SK-N-SH treated with all-trans-retinoic acid at 6 μM for 48 hours (cell line): ENCODE results near the gene ADD1.

Experiments used
- ATAC-seq: fragments of 200-7000 bp; cut with Tn5 transposase; 3 replicates; pipeline ENCODE4 v1.9.1; 2020; ENCODE audit warnings: mild to moderate bottlenecking, moderate library complexity
- ARNTL ChIP-seq: fragments of 450-650 bp; formaldehyde crosslinking; IDR thresholded peaks from 2 replicates; pipeline ENCODE4 v1.5.0; 2020; ENCODE audit warnings: low read depth, mild to moderate bottlenecking, moderate library complexity, borderline replicate concordance
- BACH2 ChIP-seq: fragments of 250-450 bp; sonication (Bioruptor Pico); IDR thresholded peaks from 2 replicates; pipeline ENCODE4 v1.9.0; 2021; ENCODE audit warnings: mild to moderate bottlenecking, borderline replicate concordance
- CSDC2 ChIP-seq: fragments of 250-450 bp; sonication (Bioruptor Pico); IDR thresholded peaks from 2 replicates; pipeline ENCODE4 v1.5.0; 2020; ENCODE audit warnings: mild to moderate bottlenecking, moderate library complexity
- ESRRG ChIP-seq: fragments of 250-450 bp; sonication (Bioruptor Pico); IDR thresholded peaks from 2 replicates; pipeline ENCODE4 v1.6.1; 2021; ENCODE audit warnings: mild to moderate bottlenecking
- ISL1 ChIP-seq: fragments of 250-450 bp; sonication (Bioruptor Pico); IDR thresholded peaks from 2 replicates; pipeline ENCODE4 v2.1.2; 2022; ENCODE audit warnings: mild to moderate bottlenecking, moderate library complexity
- POU6F1 ChIP-seq: fragments of 250-450 bp; sonication (Bioruptor Pico); IDR thresholded peaks from 2 replicates; pipeline ENCODE4 v1.8.0; 2021; ENCODE audit warnings: low read depth, mild to moderate bottlenecking, moderate library complexity, borderline replicate concordance
- RARB ChIP-seq: fragments of 250-450 bp; sonication (Bioruptor Pico); IDR thresholded peaks from 2 replicates; pipeline ENCODE4 v1.8.0; 2021; ENCODE audit warnings: mild to moderate bottlenecking, moderate library complexity
- SNAI2 ChIP-seq: fragments of 250-450 bp; sonication (Bioruptor Pico); IDR thresholded peaks from 2 replicates; pipeline ENCODE4 v1.5.0; 2020; ENCODE audit warnings: mild to moderate bottlenecking, moderate library complexity
- TCF4 ChIP-seq: fragments of 250-450 bp; sonication (Bioruptor Pico); IDR thresholded peaks from 2 replicates; pipeline ENCODE4 v1.8.0; 2021; ENCODE audit warnings: mild to moderate bottlenecking, moderate library complexity, borderline replicate concordance
- TOX ChIP-seq: fragments of 250-450 bp; sonication (Bioruptor Pico); IDR thresholded peaks from 2 replicates; pipeline ENCODE4 v1.8.0; 2021; ENCODE audit warnings: mild to moderate bottlenecking, moderate library complexity, borderline replicate concordance
- ZC3H10 ChIP-seq: fragments of 250-450 bp; sonication (Bioruptor Pico); IDR thresholded peaks from 2 replicates; pipeline ENCODE4 v1.5.1; 2021; ENCODE audit warnings: mild to moderate bottlenecking, moderate library complexity
- ZFP3 ChIP-seq: fragments of 250-450 bp; sonication (Bioruptor Pico); IDR thresholded peaks from 2 replicates; pipeline ENCODE4 v1.5.0; 2020; ENCODE audit warnings: mild to moderate bottlenecking, moderate library complexity
- ZFP30 ChIP-seq: fragments of 450-650 bp; formaldehyde crosslinking; IDR thresholded peaks from 2 replicates; pipeline ENCODE4 v1.5.0; 2022; ENCODE audit warnings: mild to moderate bottlenecking, moderate library complexity
- ZNF565 ChIP-seq: fragments of 450-650 bp; formaldehyde crosslinking; conservative IDR thresholded peaks from 2 replicates; pipeline ENCODE4 v1.5.0; 2020; ENCODE audit warnings: low read depth, mild to moderate bottlenecking, moderate library complexity
- ZNF70 ChIP-seq: fragments of 450-650 bp; formaldehyde crosslinking; IDR thresholded peaks from 2 replicates; pipeline ENCODE4 v1.5.0; 2020; ENCODE audit warnings: mild to moderate bottlenecking, moderate library complexity
- ZNF8 ChIP-seq: fragments of 450-650 bp; formaldehyde crosslinking; IDR thresholded peaks from 2 replicates; pipeline ENCODE4 v1.5.0; 2020; ENCODE audit warnings: mild to moderate bottlenecking, moderate library complexity
- TF ChIP-seq, protein P1 (sequence below): fragments of 250-450 bp; sonication (Bioruptor Pico); IDR thresholded peaks from 2 replicates; pipeline ENCODE4 v1.5.0; 2020; ENCODE audit warnings: mild to moderate bottlenecking, moderate library complexity
- TF ChIP-seq, protein P2 (sequence below): fragments of 250-450 bp; sonication (Bioruptor Pico); IDR thresholded peaks from 2 replicates; pipeline ENCODE4 v1.5.1; 2021; ENCODE audit warnings: mild to moderate bottlenecking, moderate library complexity
- TF ChIP-seq, protein P3 (sequence below): fragments of 250-450 bp; sonication (Bioruptor Pico); IDR thresholded peaks from 2 replicates; pipeline ENCODE4 v1.8.0; 2020; ENCODE audit warnings: mild to moderate bottlenecking, moderate library complexity, borderline replicate concordance

The ADD1 gene

DNA sequence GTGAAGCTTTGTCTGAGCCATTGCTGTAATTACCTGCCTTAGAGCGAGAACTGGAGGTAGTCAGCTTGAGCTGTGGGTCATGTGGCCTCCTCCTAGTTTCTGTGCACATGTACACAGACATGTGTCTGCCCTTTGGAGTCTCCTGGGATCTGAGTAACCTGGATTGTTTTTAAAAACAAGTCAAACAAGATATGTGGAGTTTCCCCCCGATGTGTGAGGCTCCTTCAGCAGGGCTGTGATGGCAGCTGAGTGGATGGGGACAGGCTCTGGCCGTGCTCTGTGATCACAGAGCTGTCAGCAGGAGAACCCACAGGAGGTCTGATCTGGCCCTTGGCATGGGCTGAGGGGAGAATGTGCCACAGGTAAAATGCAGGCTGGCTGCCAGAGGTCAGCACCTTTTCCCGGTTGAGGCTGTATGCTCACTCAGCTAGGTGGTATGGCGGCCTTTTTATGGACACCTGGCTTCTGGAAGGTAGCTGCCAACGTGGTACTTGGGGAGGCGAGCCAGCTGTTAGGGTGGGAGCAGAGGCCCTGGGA is 81.2 kb downstream of the ADD1 start:
- no peak for ATAC-seq
- TF ChIP-seq TCF4 (CRISPR knock-in tag) (no peak), ARNTL (CRISPR knock-in tag) (no peak), ZNF70 (CRISPR knock-in tag) (no peak), ZC3H10 (CRISPR knock-in tag) (no peak), ZFP3 (CRISPR knock-in tag) (no peak)
- TF ChIP-seq, protein P1, sequence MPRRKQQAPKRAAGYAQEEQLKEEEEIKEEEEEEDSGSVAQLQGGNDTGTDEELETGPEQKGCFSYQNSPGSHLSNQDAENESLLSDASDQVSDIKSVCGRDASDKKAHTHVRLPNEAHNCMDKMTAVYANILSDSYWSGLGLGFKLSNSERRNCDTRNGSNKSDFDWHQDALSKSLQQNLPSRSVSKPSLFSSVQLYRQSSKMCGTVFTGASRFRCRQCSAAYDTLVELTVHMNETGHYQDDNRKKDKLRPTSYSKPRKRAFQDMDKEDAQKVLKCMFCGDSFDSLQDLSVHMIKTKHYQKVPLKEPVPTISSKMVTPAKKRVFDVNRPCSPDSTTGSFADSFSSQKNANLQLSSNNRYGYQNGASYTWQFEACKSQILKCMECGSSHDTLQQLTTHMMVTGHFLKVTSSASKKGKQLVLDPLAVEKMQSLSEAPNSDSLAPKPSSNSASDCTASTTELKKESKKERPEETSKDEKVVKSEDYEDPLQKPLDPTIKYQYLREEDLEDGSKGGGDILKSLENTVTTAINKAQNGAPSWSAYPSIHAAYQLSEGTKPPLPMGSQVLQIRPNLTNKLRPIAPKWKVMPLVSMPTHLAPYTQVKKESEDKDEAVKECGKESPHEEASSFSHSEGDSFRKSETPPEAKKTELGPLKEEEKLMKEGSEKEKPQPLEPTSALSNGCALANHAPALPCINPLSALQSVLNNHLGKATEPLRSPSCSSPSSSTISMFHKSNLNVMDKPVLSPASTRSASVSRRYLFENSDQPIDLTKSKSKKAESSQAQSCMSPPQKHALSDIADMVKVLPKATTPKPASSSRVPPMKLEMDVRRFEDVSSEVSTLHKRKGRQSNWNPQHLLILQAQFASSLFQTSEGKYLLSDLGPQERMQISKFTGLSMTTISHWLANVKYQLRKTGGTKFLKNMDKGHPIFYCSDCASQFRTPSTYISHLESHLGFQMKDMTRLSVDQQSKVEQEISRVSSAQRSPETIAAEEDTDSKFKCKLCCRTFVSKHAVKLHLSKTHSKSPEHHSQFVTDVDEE (CRISPR knock-in tag): no peak

GRCh38 chr4:2925496-2925895 is 81.9 kb downstream of the ADD1 start:
- no peak for ATAC-seq
- TF ChIP-seq ISL1 (no peak), POU6F1 (CRISPR knock-in tag) (no peak), ZNF8 (no peak), ESRRG (CRISPR knock-in tag) (no peak), ZFP3 (CRISPR knock-in tag) (no peak), TOX (CRISPR knock-in tag) (no peak), CSDC2 (CRISPR knock-in tag) (no peak), RARB (CRISPR knock-in tag) (no peak), ZFP30 (CRISPR knock-in tag) (no peak), BACH2 (no peak), ZNF70 (CRISPR knock-in tag) (no peak), TCF4 (CRISPR knock-in tag) (no peak), SNAI2 (CRISPR knock-in tag) (no peak), ZNF565 (CRISPR knock-in tag) (no peak)
- TF ChIP-seq, protein P2, sequence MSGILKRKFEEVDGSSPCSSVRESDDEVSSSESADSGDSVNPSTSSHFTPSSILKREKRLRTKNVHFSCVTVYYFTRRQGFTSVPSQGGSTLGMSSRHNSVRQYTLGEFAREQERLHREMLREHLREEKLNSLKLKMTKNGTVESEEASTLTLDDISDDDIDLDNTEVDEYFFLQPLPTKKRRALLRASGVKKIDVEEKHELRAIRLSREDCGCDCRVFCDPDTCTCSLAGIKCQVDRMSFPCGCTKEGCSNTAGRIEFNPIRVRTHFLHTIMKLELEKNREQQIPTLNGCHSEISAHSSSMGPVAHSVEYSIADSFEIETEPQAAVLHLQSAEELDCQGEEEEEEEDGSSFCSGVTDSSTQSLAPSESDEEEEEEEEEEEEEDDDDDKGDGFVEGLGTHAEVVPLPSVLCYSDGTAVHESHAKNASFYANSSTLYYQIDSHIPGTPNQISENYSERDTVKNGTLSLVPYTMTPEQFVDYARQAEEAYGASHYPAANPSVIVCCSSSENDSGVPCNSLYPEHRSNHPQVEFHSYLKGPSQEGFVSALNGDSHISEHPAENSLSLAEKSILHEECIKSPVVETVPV (CRISPR knock-in tag): no peak
- TF ChIP-seq, protein P3, sequence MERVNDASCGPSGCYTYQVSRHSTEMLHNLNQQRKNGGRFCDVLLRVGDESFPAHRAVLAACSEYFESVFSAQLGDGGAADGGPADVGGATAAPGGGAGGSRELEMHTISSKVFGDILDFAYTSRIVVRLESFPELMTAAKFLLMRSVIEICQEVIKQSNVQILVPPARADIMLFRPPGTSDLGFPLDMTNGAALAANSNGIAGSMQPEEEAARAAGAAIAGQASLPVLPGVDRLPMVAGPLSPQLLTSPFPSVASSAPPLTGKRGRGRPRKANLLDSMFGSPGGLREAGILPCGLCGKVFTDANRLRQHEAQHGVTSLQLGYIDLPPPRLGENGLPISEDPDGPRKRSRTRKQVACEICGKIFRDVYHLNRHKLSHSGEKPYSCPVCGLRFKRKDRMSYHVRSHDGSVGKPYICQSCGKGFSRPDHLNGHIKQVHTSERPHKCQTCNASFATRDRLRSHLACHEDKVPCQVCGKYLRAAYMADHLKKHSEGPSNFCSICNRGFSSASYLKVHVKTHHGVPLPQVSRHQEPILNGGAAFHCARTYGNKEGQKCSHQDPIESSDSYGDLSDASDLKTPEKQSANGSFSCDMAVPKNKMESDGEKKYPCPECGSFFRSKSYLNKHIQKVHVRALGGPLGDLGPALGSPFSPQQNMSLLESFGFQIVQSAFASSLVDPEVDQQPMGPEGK (CRISPR knock-in tag): no peak
- TF ChIP-seq, protein P1 (CRISPR knock-in tag): no peak
